GM12878 (cell line): Measurements from ENCODE around the gene NUMA1. TPM values are rescaled to one million over a fixed set of nuclear protein-coding genes. Genes with fewer than 3 reads are reported as not detected.

Experiments
- ATAC-seq: fragments of 200-7000 bp; cut with Tn5 transposase; 3 replicates; pipeline ENCODE4 v1.9.1; 2020; ENCODE audit warnings: mild to moderate bottlenecking, moderate library complexity
- BruUV-seq: library from RNA; stranded (reverse); fragments of 400-500 nt; replicated peaks from 2 replicates; lab custom pipeline; 2021; lab: Mats Ljungman, UMichigan
- CTCF ChIA-PET: fragments of 300-600 bp; sonication (Branson Sonifier 250); formaldehyde crosslinking; extraction: SDS; loops from one replicate; lab custom pipeline; 2021; ENCODE audit warnings: inconsistent platforms; lab: Yijun Ruan, JAX
- POLR2A ChIA-PET: fragments of 350-600 bp; formaldehyde crosslinking; extraction: SDS; loops from one replicate; lab custom pipeline; 2021; ENCODE audit warnings: inconsistent platforms; lab: Charles Lee
- RAD21 ChIA-PET: fragments of 300-600 bp; sonication (Branson Sonifier 250); formaldehyde crosslinking; loops from one replicate; lab custom pipeline; 2023; ENCODE audit warnings: antibody characterized with exemption; ENCODE audit not compliant: unreplicated experiment; lab: Charles Lee
- SMC1A ChIA-PET: fragments of 300-600 bp; sonication (Branson Sonifier 250); formaldehyde crosslinking; loops from one replicate; lab custom pipeline; 2023; ENCODE audit not compliant: unreplicated experiment, uncharacterized antibody; lab: Charles Lee
- DNase-seq: peaks from one replicate; pipeline ENCODE4 v3.0.0-alpha.2; 2011; ENCODE audit warnings: low read depth, low spot score
- FAIRE-seq: peaks from 3 replicates; lab custom pipeline; 2011; peaks lifted over from hg19 to GRCh38; lab: Jason Lieb, UNC
- H2AFZ ChIP-seq: 2 replicates; pipeline ENCODE4 v1.6.0; 2011; ENCODE audit warnings: low read depth, low read length, control low read depth; ENCODE audit not compliant: control insufficient read depth
- H3K27ac ChIP-seq: 2 replicates; pipeline ENCODE4 v1.5.1; 2011; ENCODE audit warnings: control low read depth; ENCODE audit not compliant: control insufficient read depth, insufficient read depth
- H3K27me3 ChIP-seq, 2 experiments: replicated peaks in 1 of 2; 2 replicates each; pipeline versions ENCODE4 v1.6.0 to v1.6.1; 2011; ENCODE audit warnings: low read length in 1 of 2; ENCODE audit not compliant: control insufficient read depth in 2 of 2, insufficient read depth in 2 of 2
- H3K36me3 ChIP-seq, 2 experiments: 2 replicates each; pipeline ENCODE4 v1.5.1; 2011; ENCODE audit warnings: low read length in 1 of 2; ENCODE audit not compliant: control insufficient read depth in 2 of 2, insufficient read depth in 2 of 2
- H3K4me1 ChIP-seq: 2 replicates; pipeline ENCODE4 v1.6.1; 2011; ENCODE audit warnings: mild to moderate bottlenecking, low read length, moderate library complexity, mixed read lengths; ENCODE audit not compliant: control insufficient read depth, insufficient read depth
- H3K4me2 ChIP-seq: 2 replicates; pipeline ENCODE4 v1.6.0; 2011; ENCODE audit warnings: control low read depth; ENCODE audit not compliant: control insufficient read depth, insufficient read depth
- H3K4me3 ChIP-seq: fragments of 200-600 bp; sonication (generic); 2 replicates; pipeline ENCODE4 v1.5.1; 2016
- H3K79me2 ChIP-seq: 2 replicates; pipeline ENCODE4 v1.6.0; 2011; ENCODE audit warnings: low read length; ENCODE audit not compliant: control insufficient read depth, insufficient read depth
- H3K9ac ChIP-seq: 2 replicates; pipeline ENCODE4 v1.8.0; 2011; ENCODE audit warnings: low read length, control low read depth, mixed read lengths; ENCODE audit not compliant: control insufficient read depth, insufficient read depth
- H3K9me3 ChIP-seq: replicated peaks from 3 replicates; pipeline ENCODE4 v1.5.1; 2011; ENCODE audit warnings: mild to moderate bottlenecking, low read length; ENCODE audit not compliant: control insufficient read depth, insufficient read depth
- H4K20me1 ChIP-seq: 2 replicates; pipeline ENCODE4 v1.6.0; 2011; ENCODE audit not compliant: control insufficient read depth, insufficient read depth
- CEBPZ ChIP-seq: fragments of 150-350 bp; IDR thresholded peaks from 2 replicates; pipeline ENCODE4 v1.6.1; 2016; ENCODE audit warnings: low read depth, low read length
- JUNB ChIP-seq: IDR thresholded peaks from 2 replicates; pipeline ENCODE4 v1.6.1; 2016; ENCODE audit warnings: antibody characterized with exemption, mild to moderate bottlenecking
- POU2F2 ChIP-seq: IDR thresholded peaks from 3 replicates; pipeline ENCODE4 v1.6.1; 2011; ENCODE audit warnings: low read depth, mild to moderate bottlenecking, low read length, borderline replicate concordance
- SUPT20H ChIP-seq: IDR thresholded peaks from 2 replicates; pipeline ENCODE4 v1.6.1; 2011; ENCODE audit warnings: low read depth, mild to moderate bottlenecking, low read length, moderate library complexity, borderline replicate concordance; ENCODE audit not compliant: control insufficient read depth
- WGBS: methylation state at CpG from one replicate; pipeline ENCODE4 v1.1.6; 2016; ENCODE audit warnings: low lambda C conversion rate; ENCODE audit not compliant: insufficient replicate concordance, insufficient coverage; ENCODE audit errors: missing lambda C conversion rate; 5-methylcytosine and 5-hydroxymethylcytosine counted together
- in situ Hi-C: fragments of 300-500 bp; cut with MboI; formaldehyde crosslinking; loops from 9 replicates; pipeline ENCODE4 v1.14.3; 2018; ENCODE audit warnings: mixed read lengths
- intact Hi-C: fragments of 100-400 bp; cut with micrococcal nuclease; formaldehyde crosslinking; loops from one replicate; pipeline ENCODE4 v1.14.2; 2022; ENCODE audit not compliant: unreplicated experiment
- polyA plus RNA-seq, 11 experiments: library from polyadenylated mRNA; depleted of rRNA in 4 of 11; unstranded in 6 of 11; stranded (reverse) in 5 of 11; fragments of >200 nt; fragmentation: Nextera tagmentation in 4 of 11; fragmentation: Illumina TruSeq in 1 of 11; extraction: Ambion mirVana in 4 of 11; extraction: Trizol in 1 of 11; gene quantifications; 1 replicate in 1 of 11; 2 replicates in 10 of 11; pipeline versions ENCODE4 v1.2.1 to v1.2.3, GENCODE V29; 2011 to 2016; ENCODE audit warnings: inconsistent platforms in 2 of 11, missing spikeins in 2 of 11, low read depth in 1 of 11
- total RNA-seq, 4 experiments: library from RNA; depleted of rRNA in 3 of 4; stranded (reverse); fragments of >200 nt in 3 of 4; fragmentation: Illumina TruSeq in 1 of 4; extraction: Trizol in 1 of 4; gene quantifications; 2 replicates each; pipeline versions ENCODE4 v1.2.1 to v1.2.3, GENCODE V29; 2013 to 2021
- TF ChIP-seq, protein P1 (sequence below): IDR thresholded peaks from 2 replicates; pipeline ENCODE4 v1.6.1; 2011; ENCODE audit warnings: borderline replicate concordance, low read depth, mild to moderate bottlenecking, moderate library complexity, mixed read lengths, low read length; ENCODE audit not compliant: insufficient read depth; ENCODE audit errors: extremely low read length

Gene NUMA1
- total and polyA plus RNA-seq, 10 of the 15 experiments (the other 5 are each of a cell fraction or from before 2014, with no cell fraction given): 5.5 to 111 (median 61.0) TPM

- H3K4me1 ChIP-seq: no peaks in the 10 kb centered on the region
- no peaks in the 10 kb centered on the region for H3K9me3 ChIP-seq
- H3K9ac ChIP-seq: no peak overlapping the region
- ATAC-seq (no peak), DNase-seq (no peak), FAIRE-seq (no peak)
- intact Hi-C loops (no loop called here), in situ Hi-C loops (no loop called here)
- H3K36me3 ChIP-seq: peaks cover 3 to 24% of the 10 kb centered on the region in 2 experiments
- no peak overlapping the region for H3K4me2 ChIP-seq
- SMC1A ChIA-PET: no interaction called here
- TF ChIP-seq JUNB (no peak), CEBPZ (no peak), POU2F2 (no peak), SUPT20H (no peak)
- TF ChIP-seq, protein P1, sequence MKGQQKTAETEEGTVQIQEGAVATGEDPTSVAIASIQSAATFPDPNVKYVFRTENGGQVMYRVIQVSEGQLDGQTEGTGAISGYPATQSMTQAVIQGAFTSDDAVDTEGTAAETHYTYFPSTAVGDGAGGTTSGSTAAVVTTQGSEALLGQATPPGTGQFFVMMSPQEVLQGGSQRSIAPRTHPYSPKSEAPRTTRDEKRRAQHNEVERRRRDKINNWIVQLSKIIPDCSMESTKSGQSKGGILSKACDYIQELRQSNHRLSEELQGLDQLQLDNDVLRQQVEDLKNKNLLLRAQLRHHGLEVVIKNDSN: no peak
- 92% methylated on average over 2 of the region's 2 CpGs for WGBS
- no peak overlapping the region for H2AFZ ChIP-seq
- H4K20me1 ChIP-seq: no peaks in the 10 kb centered on the region
- no peak overlapping the region for H3K4me3 ChIP-seq
- no peaks in the 10 kb centered on the region for H3K79me2 ChIP-seq
- no peaks in the 10 kb centered on the region for H3K27me3 ChIP-seq
- POLR2A ChIA-PET: interaction anchor here (0.8 kb wide), 1 partner anchor 8 kb away, joined by 3 read pairs; no protein-coding TSS in a partner anchor
- no peak overlapping the region for H3K27ac ChIP-seq
- RAD21 ChIA-PET: no interaction called here
- CTCF ChIA-PET: interaction anchor here (0.8 to 1.6 kb wide), 3 partner anchors 15 to 173 kb away, joined by 3 read pairs; no protein-coding TSS in a partner anchor
- BruUV-seq: TSS peak; percentile 26
Observed at GRCh38 chr11:71971680-71972079, 108.7 kb downstream of the NUMA1 start.
